Skeletal muscle tissue (tissue), 4 donors: ENCODE results near the gene TMED9. TPM values are rescaled to one million over a fixed set of nuclear protein-coding genes. Genes with fewer than 3 reads are reported as not detected.

Source experiments
- H3K27ac ChIP-seq: one replicate; pipeline ENCODE4 v1.7.0; 2013; ENCODE audit warnings: mild to moderate bottlenecking, low read depth, low read length, inconsistent platforms
- H3K27me3 ChIP-seq, 3 donors: one replicate each; pipeline ENCODE4 v1.7.0; 2013; ENCODE audit warnings: low read length in 3 of 3; ENCODE audit not compliant: control insufficient read depth in 3 of 3, insufficient read depth in 3 of 3
- H3K36me3 ChIP-seq, 3 donors: one replicate each; pipeline ENCODE4 v1.7.0; 2013; ENCODE audit warnings: low read length in 3 of 3; ENCODE audit not compliant: control insufficient read depth in 3 of 3, insufficient read depth in 3 of 3
- H3K4me1 ChIP-seq, 3 donors: one replicate each; pipeline ENCODE4 v1.7.0; 2013; ENCODE audit warnings: low read length in 3 of 3, mild to moderate bottlenecking in 3 of 3; ENCODE audit not compliant: control insufficient read depth in 3 of 3, insufficient read depth in 3 of 3
- H3K4me3 ChIP-seq, 3 donors: one replicate each; pipeline ENCODE4 v1.7.0; 2013; ENCODE audit warnings: low read length in 3 of 3
- H3K9ac ChIP-seq, 3 donors: one replicate each; pipeline ENCODE4 v1.7.0; 2013; ENCODE audit warnings: low read length in 3 of 3, mild to moderate bottlenecking in 3 of 3, moderate library complexity in 2 of 3, low read depth in 1 of 3
- H3K9me3 ChIP-seq, 3 donors: one replicate each; pipeline ENCODE4 v1.7.0; 2013; ENCODE audit warnings: low read length in 3 of 3; ENCODE audit not compliant: control insufficient read depth in 3 of 3
- total RNA-seq: library from RNA; depleted of rRNA; stranded (reverse); fragments of >200 nt; gene quantifications from one replicate; pipeline ENCODE4 v1.2.3, GENCODE V29; 2014
- donor health status: Osteomylitis.

The TMED9 gene
- total RNA-seq, 1 donor from 2014 or later: 37.6 TPM

DNA sequence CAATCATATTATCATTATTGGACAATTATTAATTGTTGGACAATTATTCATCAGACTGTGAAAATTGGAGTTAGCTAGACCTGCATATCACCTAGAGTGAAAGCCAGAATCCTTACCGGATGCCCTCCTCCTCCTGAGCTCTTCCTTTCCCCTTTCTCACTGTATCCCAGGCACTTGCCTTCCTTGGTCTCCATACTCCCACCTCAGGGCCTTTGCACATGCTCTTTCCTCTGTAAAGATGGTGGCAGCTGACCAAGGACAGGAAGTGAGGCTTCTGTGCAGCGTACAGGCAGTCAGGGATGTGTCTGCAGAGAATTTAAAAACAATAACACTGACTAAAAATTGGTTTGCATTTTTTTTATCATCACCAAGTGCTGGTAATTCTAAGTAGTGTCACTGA is 22.1 kb upstream of the TMED9 start:
- Histone ChIP-seq H3K4me1 (no peaks in the 10 kb centered on the region), H3K27me3 (no peaks in the 10 kb centered on the region), H3K27ac (no peak overlapping the region), H3K9ac (no peak overlapping the region), H3K4me3 (no peak overlapping the region), H3K36me3 (no peaks in the 10 kb centered on the region), H3K9me3 (no peaks in the 10 kb centered on the region)

DNA sequence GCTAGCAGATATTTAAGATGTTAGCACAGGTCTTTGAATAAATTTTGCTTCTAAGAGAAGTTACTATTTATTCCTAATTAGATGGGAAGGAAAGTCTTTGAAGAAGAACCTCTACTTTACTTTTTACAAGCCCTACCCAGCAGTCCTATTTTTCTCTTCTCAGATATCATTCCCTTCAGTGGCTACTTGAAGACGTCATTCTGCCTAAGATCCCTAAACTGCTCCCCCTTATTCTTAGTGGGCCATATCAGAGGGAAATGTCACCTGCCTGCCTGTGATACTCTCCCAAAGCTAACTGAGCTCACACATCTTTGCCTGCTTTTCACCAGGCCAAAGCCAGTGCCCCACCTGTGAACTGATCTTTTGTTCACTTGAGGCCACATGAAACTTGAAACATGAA is 16.5 kb upstream of the TMED9 start:
- no peaks in the 10 kb centered on the region for H3K27me3 ChIP-seq
- no peaks in the 10 kb centered on the region for H3K4me1 ChIP-seq
- no peaks in the 10 kb centered on the region for H3K9me3 ChIP-seq
- H3K36me3 ChIP-seq: no peaks in the 10 kb centered on the region
- H3K4me3 ChIP-seq: no peak overlapping the region
- no peak overlapping the region for H3K9ac ChIP-seq
- no peak overlapping the region for H3K27ac ChIP-seq

DNA sequence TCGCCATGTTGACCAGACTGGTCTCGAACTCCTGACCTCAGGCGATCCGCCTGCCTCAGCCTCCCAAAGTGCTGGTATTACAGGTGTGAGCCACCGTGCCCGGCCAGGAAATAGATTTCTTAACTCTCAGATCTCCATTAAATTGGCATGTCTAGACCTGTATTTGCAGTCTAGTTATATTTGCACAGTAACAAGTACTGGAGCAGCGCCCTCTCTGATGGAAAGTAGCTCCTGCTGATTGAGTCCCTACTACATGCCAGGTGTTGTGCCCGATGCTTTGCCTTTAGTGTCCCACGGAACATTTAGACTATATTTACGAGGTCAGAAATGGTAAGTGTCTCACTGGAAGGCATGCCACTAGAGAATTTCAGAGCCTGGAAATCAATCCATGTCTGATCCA is 15.8 kb upstream of the TMED9 start:
- Histone ChIP-seq H3K36me3 (no peaks in the 10 kb centered on the region), H3K27me3 (no peaks in the 10 kb centered on the region), H3K9me3 (no peaks in the 10 kb centered on the region), H3K4me1 (no peaks in the 10 kb centered on the region), H3K27ac (no peak overlapping the region), H3K4me3 (no peak overlapping the region), H3K9ac (no peak overlapping the region)

DNA sequence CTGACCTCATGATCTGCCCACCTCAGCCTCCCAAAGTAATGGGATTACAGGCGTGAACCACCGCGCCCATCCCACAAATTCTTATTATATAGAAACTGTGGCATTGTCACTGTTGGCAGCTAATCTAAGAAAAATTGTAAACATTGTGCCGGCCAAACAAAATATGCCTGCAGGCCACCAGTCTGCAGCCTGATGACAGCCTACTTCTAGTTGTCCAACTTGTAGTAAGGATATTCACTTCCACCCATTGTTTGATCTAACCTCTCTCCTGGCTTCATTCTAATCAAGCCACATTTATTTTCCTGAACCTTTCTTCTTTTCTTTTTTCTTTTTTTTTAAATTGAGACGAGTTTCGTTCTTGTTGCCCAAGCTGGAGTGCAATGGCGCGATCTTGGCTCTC is 13.7 kb upstream of the TMED9 start:
- no peaks in the 10 kb centered on the region for H3K9me3 ChIP-seq
- no peaks in the 10 kb centered on the region for H3K27me3 ChIP-seq
- H3K36me3 ChIP-seq: no peaks in the 10 kb centered on the region
- H3K4me1 ChIP-seq: no peaks in the 10 kb centered on the region
- no peak overlapping the region for H3K4me3 ChIP-seq
- no peak overlapping the region for H3K9ac ChIP-seq
- H3K27ac ChIP-seq: no peak overlapping the region

DNA sequence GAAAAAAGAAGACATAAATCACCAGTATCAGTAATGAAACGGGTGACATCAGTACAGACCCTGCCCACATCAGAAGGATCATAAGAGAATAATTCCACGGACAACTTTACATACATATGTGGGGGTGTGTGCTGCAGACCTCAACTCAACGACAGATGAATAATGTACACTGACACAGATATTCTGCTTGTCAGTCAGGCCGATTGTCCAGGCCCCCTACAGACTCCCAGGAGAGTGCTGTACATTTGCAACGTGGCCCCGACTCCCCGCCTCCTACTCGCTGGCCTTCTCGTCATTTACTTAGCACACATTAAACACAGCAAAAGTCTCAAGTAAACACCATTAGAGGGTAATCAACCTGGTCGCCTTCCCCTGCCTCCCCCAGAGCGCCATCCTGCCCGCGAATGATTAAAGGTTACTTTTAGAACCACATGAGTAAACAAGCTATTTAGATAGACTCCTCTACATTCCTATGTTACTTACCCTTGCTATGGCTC is 3.5 kb upstream of the TMED9 start:
- Histone ChIP-seq H3K4me3 (no peak overlapping the region), H3K27ac (no peak overlapping the region), H3K27me3 (peaks cover 0 to 14% (median 4%) of the 10 kb centered on the region in 3 donors)

DNA sequence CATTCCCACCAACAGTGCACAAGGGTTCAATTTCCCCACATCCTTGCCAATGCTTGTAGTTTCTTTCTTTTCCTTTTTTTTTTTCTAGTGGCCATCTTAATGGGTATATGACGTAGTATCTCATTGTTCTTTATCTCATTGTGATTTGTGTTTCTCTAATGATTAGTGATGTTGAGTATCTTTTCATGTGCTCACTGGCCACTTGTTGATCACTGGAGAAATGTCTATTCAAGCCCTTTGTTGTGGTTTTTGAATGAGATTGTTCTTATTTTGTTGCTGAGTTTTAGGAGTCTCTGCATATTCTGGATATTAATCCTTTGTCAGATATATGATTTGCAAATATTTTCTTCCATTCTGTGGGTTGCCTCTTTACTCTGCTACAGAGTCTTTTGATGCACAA is 1.6 kb upstream of the TMED9 start:
- Histone ChIP-seq H3K27ac (no peak overlapping the region), H3K27me3 (peaks cover 0 to 9% (median 4%) of the 10 kb centered on the region in 3 donors), H3K36me3 (peaks cover 21 to 23% (median 21%) of the 10 kb centered on the region in 3 donors), H3K4me3 (no peak overlapping the region), H3K9ac (no peak overlapping the region), H3K9me3 (no peaks in the 10 kb centered on the region), H3K4me1 (peaks cover 6 to 13% (median 11%) of the 10 kb centered on the region in 3 donors)

More for the DNA sequence above, 3.5 kb upstream of the TMED9 start:
- H3K9ac ChIP-seq: no peak overlapping the region
- peaks cover 2 to 9% (median 9%) of the 10 kb centered on the region in 3 donors for H3K4me1 ChIP-seq
- no peaks in the 10 kb centered on the region for H3K9me3 ChIP-seq
- peaks cover 2 to 3% (median 2%) of the 10 kb centered on the region in 3 donors for H3K36me3 ChIP-seq

DNA sequence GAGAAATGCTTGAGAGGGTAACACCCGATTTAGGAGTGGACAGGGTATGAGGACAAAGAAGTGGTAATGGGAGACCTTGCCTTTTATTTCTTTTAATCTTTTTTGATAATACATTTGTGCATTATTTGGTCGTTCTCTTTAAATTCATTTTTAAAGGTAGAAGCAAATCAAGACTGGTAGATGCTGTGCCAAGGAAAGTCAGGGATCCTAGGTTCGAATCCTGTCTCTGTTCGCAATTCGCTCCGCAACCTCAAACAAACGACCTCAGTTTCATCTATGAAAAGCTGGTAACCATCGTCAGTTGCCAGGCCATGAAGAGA is 353 bp upstream of the TMED9 start:
- Histone ChIP-seq H3K36me3 (peaks cover 33 to 35% (median 34%) of the 10 kb centered on the region in 3 donors), H3K9me3 (no peaks in the 10 kb centered on the region), H3K9ac (peak overlapping the region in 2 of 3 donors; percentile 12 to 92), H3K4me1 (peaks cover 6 to 13% (median 11%) of the 10 kb centered on the region in 3 donors), H3K27ac (no peak overlapping the region), H3K4me3 (peak overlapping the region; percentile 81 to 91 (median 91)), H3K27me3 (peaks cover 0 to 9% (median 4%) of the 10 kb centered on the region in 3 donors)

DNA sequence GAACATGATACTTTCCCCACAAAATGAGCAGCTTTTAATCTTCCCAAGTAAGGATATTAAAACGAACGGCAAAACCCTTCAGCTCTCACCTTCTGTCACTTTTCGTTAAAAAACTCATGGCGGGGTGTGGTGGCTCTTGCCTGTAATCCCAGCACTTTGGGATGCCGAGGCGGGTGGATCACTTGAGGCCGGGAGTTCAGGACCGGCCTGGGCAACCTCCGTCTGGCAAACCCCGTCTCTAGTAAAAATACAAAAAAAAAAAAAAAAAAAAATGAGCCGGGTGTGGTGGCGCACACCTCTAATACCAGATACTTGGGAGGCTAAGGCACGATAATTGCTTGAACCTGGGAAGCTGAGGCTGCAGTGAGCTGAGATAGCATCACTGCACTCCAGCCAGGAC is 902 bp downstream of the TMED9 start:
- H3K9me3 ChIP-seq: no peaks in the 10 kb centered on the region
- H3K4me3 ChIP-seq: peak overlapping the region; percentile 81 to 91 (median 91)
- peaks cover 35 to 36% (median 36%) of the 10 kb centered on the region in 3 donors for H3K36me3 ChIP-seq
- peaks cover 0 to 9% (median 4%) of the 10 kb centered on the region in 3 donors for H3K27me3 ChIP-seq
- no peak overlapping the region for H3K27ac ChIP-seq
- peaks cover 6 to 13% (median 11%) of the 10 kb centered on the region in 3 donors for H3K4me1 ChIP-seq
- peak overlapping the region; percentile 85 to 92 (median 87) for H3K9ac ChIP-seq

DNA sequence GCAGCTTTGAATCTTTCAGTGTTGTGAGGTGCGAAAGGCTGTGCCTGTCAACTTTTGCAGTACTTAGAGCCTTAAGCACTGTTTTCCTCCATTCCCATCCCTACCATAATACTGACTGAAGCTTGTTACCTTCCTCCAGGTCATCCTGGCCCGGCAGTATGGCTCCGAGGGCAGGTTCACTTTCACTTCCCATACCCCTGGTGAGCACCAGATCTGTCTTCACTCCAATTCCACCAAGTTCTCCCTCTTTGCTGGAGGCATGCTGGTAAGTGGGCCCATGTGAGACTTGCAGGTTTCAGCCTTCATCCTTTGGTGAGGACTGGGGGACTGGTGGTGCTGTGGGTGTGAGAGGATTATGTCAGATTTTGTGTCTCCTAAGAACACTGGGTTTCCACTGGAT is 1.5 kb downstream of the TMED9 start:
- Histone ChIP-seq H3K27me3 (peaks cover 0 to 8% (median 3%) of the 10 kb centered on the region in 3 donors), H3K27ac (no peak overlapping the region), H3K9me3 (no peaks in the 10 kb centered on the region), H3K36me3 (peaks cover 35 to 36% (median 36%) of the 10 kb centered on the region in 3 donors), H3K4me3 (peak overlapping the region in 1 of 3 donors; percentile 11), H3K4me1 (peaks cover 6 to 13% (median 11%) of the 10 kb centered on the region in 3 donors), H3K9ac (peak overlapping the region in 1 of 3 donors; percentile 2)

DNA sequence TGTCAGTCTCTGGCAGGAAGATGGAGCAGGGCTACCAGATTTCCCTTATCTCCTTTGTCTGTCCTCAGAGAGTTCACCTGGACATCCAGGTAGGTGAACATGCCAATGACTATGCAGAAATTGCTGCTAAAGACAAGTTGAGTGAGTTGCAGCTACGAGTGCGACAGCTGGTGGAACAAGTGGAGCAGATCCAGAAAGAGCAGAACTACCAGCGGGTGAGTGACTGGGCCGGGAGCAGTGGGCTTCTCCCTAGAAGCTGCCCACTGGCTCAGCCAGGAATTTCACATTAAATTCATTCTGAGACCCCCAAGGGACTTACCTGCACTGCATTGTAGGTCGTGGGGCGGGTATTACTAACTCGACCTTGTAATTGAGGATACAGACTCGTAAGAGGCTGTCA is 2.1 kb downstream of the TMED9 start:
- peaks cover 6 to 13% (median 11%) of the 10 kb centered on the region in 3 donors for H3K4me1 ChIP-seq
- peaks cover 35 to 36% (median 36%) of the 10 kb centered on the region in 3 donors for H3K36me3 ChIP-seq
- peaks cover 0 to 6% (median 0%) of the 10 kb centered on the region in 3 donors for H3K27me3 ChIP-seq
- H3K4me3 ChIP-seq: no peak overlapping the region
- H3K9me3 ChIP-seq: no peaks in the 10 kb centered on the region
- no peak overlapping the region for H3K9ac ChIP-seq
- H3K27ac ChIP-seq: no peak overlapping the region
